Spleen (tissue), 7 donors: ENCODE data around the gene FLCN.

Source experiments
- CTCF ChIP-seq, 11 experiments: fragments of 200-600 bp in 7 of 11; fragments of 450-650 bp in 4 of 11; sonication (generic) in 4 of 11; IDR thresholded peaks in 8 of 11; conservative IDR thresholded peaks in 3 of 11; 1 replicate in 7 of 11; 2 replicates in 4 of 11; pipeline versions ENCODE4 v1.4.0 to v1.8.0; 2016 to 2021; ENCODE audit warnings: antibody characterized with exemption in 11 of 11, inconsistent platforms in 4 of 11, mild to moderate bottlenecking in 1 of 11
- POLR2A ChIP-seq, 3 donors: fragments of 450-650 bp; IDR thresholded peaks; one replicate each; pipeline ENCODE4 v1.5.1; 2017; ENCODE audit warnings: antibody characterized with exemption in 3 of 3, mild to moderate bottlenecking in 1 of 3
- POLR2AphosphoS5 ChIP-seq, 3 donors: sonication (generic); formaldehyde crosslinking; IDR thresholded peaks; one replicate each; pipeline ENCODE4 v1.5.1; 2017; ENCODE audit warnings: antibody characterized with exemption in 3 of 3
- donor health status: DM: no; HTN: no; CAD: no; lungs with moderate emphysema.
- donor health status: DM: no; HTN: no; CAD: no.
- donor health status: DM: no; HTN: no; CAD: no.

DNA sequence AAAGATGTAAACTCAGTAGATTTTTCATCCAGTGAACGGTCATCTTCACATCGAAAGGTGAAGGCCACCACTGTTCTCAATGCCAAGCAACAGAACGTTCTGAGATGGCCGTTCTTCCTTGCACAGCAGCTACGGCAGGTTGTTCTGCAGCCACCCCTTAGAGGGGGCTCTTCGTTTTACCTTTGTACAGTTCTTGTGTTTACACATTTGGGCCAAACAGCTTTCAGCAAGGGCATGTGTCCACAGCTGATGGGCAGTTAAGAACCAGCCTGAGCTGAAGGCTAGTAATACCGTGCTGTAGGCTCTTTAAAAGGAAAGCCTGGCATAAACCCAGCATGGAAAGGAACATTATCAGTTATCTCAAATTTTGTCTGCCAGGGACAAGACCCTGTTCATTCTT, 46.8 kb downstream of the FLCN start:
- TF ChIP-seq POLR2AphosphoS5 (IDR thresholded peaks at IDR 0.05) (no peak), POLR2A (IDR thresholded peaks at IDR 0.05) (no peak), CTCF (IDR thresholded peaks at IDR 0.05 in 8 of 11, conservative IDR thresholded peaks at IDR 0.05 in 3 of 11) (no peak)
